ENCODE data around the gene TTC21A. TPM values are rescaled to one million over a fixed set of nuclear protein-coding genes. Genes with fewer than 3 reads are reported as not detected.

TTC21A gene
- total and polyA plus RNA-seq, 4 donors: 5.3 to 23.9 (median 15.1) TPM

- Histone ChIP-seq H3K9me3 (ENCODE audit: control insufficient read depth, insufficient read depth, low read length) (no peaks in the 10 kb centered on the region), H3K4me3 (ENCODE audit: low read depth, low read length) (no peak overlapping the region), H3K4me1 (ENCODE audit: control insufficient read depth, insufficient read depth, low read length) (peaks cover 18% of the 10 kb centered on the region), H3K27me3 (ENCODE audit: control insufficient read depth, insufficient read depth, low read length) (no peaks in the 10 kb centered on the region), H3K27ac (ENCODE audit: low read depth, low read length) (no peak overlapping the region), H3K36me3 (ENCODE audit: control insufficient read depth, insufficient read depth, low read length) (peaks cover 34% of the 10 kb centered on the region)
- no peak for DNase-seq (ENCODE audit: low read depth in 4 of 6, low spot score in 6 of 6)
- 90% methylated on average over 8 of the region's 12 CpGs for WGBS (ENCODE audit: insufficient coverage)
These were observed 18.5 kb downstream of the TTC21A start for GRCh38 chr3:39125841-39126500.

- DNase-seq (ENCODE audit: low read depth in 4 of 6, low spot score in 6 of 6): peak in 2 of 6 donors; percentile 64 to 70
- Histone ChIP-seq H3K4me3 (ENCODE audit: low read depth, low read length) (no peak overlapping the region), H3K9me3 (ENCODE audit: control insufficient read depth, insufficient read depth, low read length) (no peaks in the 10 kb centered on the region), H3K27me3 (ENCODE audit: control insufficient read depth, insufficient read depth, low read length) (no peaks in the 10 kb centered on the region), H3K4me1 (ENCODE audit: control insufficient read depth, insufficient read depth, low read length) (peaks cover 18% of the 10 kb centered on the region), H3K36me3 (ENCODE audit: control insufficient read depth, insufficient read depth, low read length) (peaks cover 29% of the 10 kb centered on the region), H3K27ac (ENCODE audit: low read depth, low read length) (peak overlapping the region; percentile 0)
- WGBS (ENCODE audit: insufficient coverage): 77% methylated on average over 5 of the region's 6 CpGs
These were observed 19.1 kb downstream of the TTC21A start for GRCh38 chr3:39126532-39127071.

- Histone ChIP-seq H3K27ac (ENCODE audit: low read depth, low read length) (peak overlapping the region; percentile 0), H3K27me3 (ENCODE audit: control insufficient read depth, insufficient read depth, low read length) (no peaks in the 10 kb centered on the region), H3K4me3 (ENCODE audit: low read depth, low read length) (no peak overlapping the region), H3K9me3 (ENCODE audit: control insufficient read depth, insufficient read depth, low read length) (no peaks in the 10 kb centered on the region), H3K4me1 (ENCODE audit: control insufficient read depth, insufficient read depth, low read length) (peaks cover 18% of the 10 kb centered on the region), H3K36me3 (ENCODE audit: control insufficient read depth, insufficient read depth, low read length) (peaks cover 30% of the 10 kb centered on the region)
- DNase-seq (ENCODE audit: low read depth in 4 of 6, low spot score in 6 of 6): peak in 2 of 6 donors; percentile 26 to 52
- WGBS (ENCODE audit: insufficient coverage): 52% methylated on average over 2 of the region's 7 CpGs
These were observed 19.9 kb downstream of the TTC21A start for GRCh38 chr3:39127269-39127907.

- DNase-seq (ENCODE audit: low read depth in 4 of 6, low spot score in 6 of 6): no peak
- H3K4me1 ChIP-seq (ENCODE audit: control insufficient read depth, insufficient read depth, low read length): peaks cover 18% of the 10 kb centered on the region
- peaks cover 27% of the 10 kb centered on the region for H3K36me3 ChIP-seq (ENCODE audit: control insufficient read depth, insufficient read depth, low read length)
- 71% methylated on average over 1 of the region's 1 CpG for WGBS (ENCODE audit: insufficient coverage)
- no peak overlapping the region for H3K4me3 ChIP-seq (ENCODE audit: low read depth, low read length)
- no peaks in the 10 kb centered on the region for H3K27me3 ChIP-seq (ENCODE audit: control insufficient read depth, insufficient read depth, low read length)
- no peaks in the 10 kb centered on the region for H3K9me3 ChIP-seq (ENCODE audit: control insufficient read depth, insufficient read depth, low read length)
- H3K27ac ChIP-seq (ENCODE audit: low read depth, low read length): no peak overlapping the region
These were observed 20.4 kb downstream of the TTC21A start for GRCh38 chr3:39127908-39128304.

GRCh38 chr3:39128951-39129350 lies 21.5 kb downstream of the TTC21A start:
- WGBS (ENCODE audit: insufficient coverage): 97% methylated on average over 7 of the region's 7 CpGs
- Histone ChIP-seq H3K4me3 (ENCODE audit: low read depth, low read length) (no peak overlapping the region), H3K27me3 (ENCODE audit: control insufficient read depth, insufficient read depth, low read length) (no peaks in the 10 kb centered on the region), H3K27ac (ENCODE audit: low read depth, low read length) (no peak overlapping the region), H3K4me1 (ENCODE audit: control insufficient read depth, insufficient read depth, low read length) (peaks cover 18% of the 10 kb centered on the region), H3K36me3 (ENCODE audit: control insufficient read depth, insufficient read depth, low read length) (peaks cover 37% of the 10 kb centered on the region), H3K9me3 (ENCODE audit: control insufficient read depth, insufficient read depth, low read length) (no peaks in the 10 kb centered on the region)
- DNase-seq (ENCODE audit: low read depth in 4 of 6, low spot score in 6 of 6): no peak

- no peak for DNase-seq (ENCODE audit: low read depth in 4 of 6, low spot score in 6 of 6)
- 94% methylated on average over 4 of the region's 6 CpGs for WGBS (ENCODE audit: insufficient coverage)
- Histone ChIP-seq H3K9me3 (ENCODE audit: control insufficient read depth, insufficient read depth, low read length) (no peaks in the 10 kb centered on the region), H3K4me3 (ENCODE audit: low read depth, low read length) (no peak overlapping the region), H3K27ac (ENCODE audit: low read depth, low read length) (no peak overlapping the region), H3K4me1 (ENCODE audit: control insufficient read depth, insufficient read depth, low read length) (peaks cover 18% of the 10 kb centered on the region), H3K27me3 (ENCODE audit: control insufficient read depth, insufficient read depth, low read length) (no peaks in the 10 kb centered on the region), H3K36me3 (ENCODE audit: control insufficient read depth, insufficient read depth, low read length) (peaks cover 48% of the 10 kb centered on the region)
These were observed 22.5 kb downstream of the TTC21A start for GRCh38 chr3:39130026-39130425.

GRCh38 chr3:39130693-39131265 lies 23.3 kb downstream of the TTC21A start:
- Histone ChIP-seq H3K9me3 (ENCODE audit: control insufficient read depth, insufficient read depth, low read length) (no peaks in the 10 kb centered on the region), H3K36me3 (ENCODE audit: control insufficient read depth, insufficient read depth, low read length) (peaks cover 55% of the 10 kb centered on the region), H3K27me3 (ENCODE audit: control insufficient read depth, insufficient read depth, low read length) (no peaks in the 10 kb centered on the region), H3K4me1 (ENCODE audit: control insufficient read depth, insufficient read depth, low read length) (peaks cover 18% of the 10 kb centered on the region), H3K4me3 (ENCODE audit: low read depth, low read length) (no peak overlapping the region), H3K27ac (ENCODE audit: low read depth, low read length) (no peak overlapping the region)
- DNase-seq (ENCODE audit: low read depth in 4 of 6, low spot score in 6 of 6): no peak
- no CpG with 5 or more reads among the region's 3 CpGs for WGBS (ENCODE audit: insufficient coverage)

- DNase-seq (ENCODE audit: low read depth in 4 of 6, low spot score in 6 of 6): no peak
- no peak overlapping the region for H3K27ac ChIP-seq (ENCODE audit: low read depth, low read length)
- 91% methylated on average over 9 of the region's 11 CpGs for WGBS (ENCODE audit: insufficient coverage)
- H3K27me3 ChIP-seq (ENCODE audit: control insufficient read depth, insufficient read depth, low read length): no peaks in the 10 kb centered on the region
- H3K4me1 ChIP-seq (ENCODE audit: control insufficient read depth, insufficient read depth, low read length): peaks cover 22% of the 10 kb centered on the region
- H3K9me3 ChIP-seq (ENCODE audit: control insufficient read depth, insufficient read depth, low read length): no peaks in the 10 kb centered on the region
- H3K36me3 ChIP-seq (ENCODE audit: control insufficient read depth, insufficient read depth, low read length): peaks cover 64% of the 10 kb centered on the region
- H3K4me3 ChIP-seq (ENCODE audit: low read depth, low read length): no peak overlapping the region
These were observed 24.9 kb downstream of the TTC21A start for GRCh38 chr3:39132096-39133092.

GRCh38 chr3:39133093-39133490 lies 25.6 kb downstream of the TTC21A start:
- Histone ChIP-seq H3K9me3 (ENCODE audit: control insufficient read depth, insufficient read depth, low read length) (no peaks in the 10 kb centered on the region), H3K36me3 (ENCODE audit: control insufficient read depth, insufficient read depth, low read length) (peaks cover 71% of the 10 kb centered on the region), H3K27ac (ENCODE audit: low read depth, low read length) (no peak overlapping the region), H3K4me3 (ENCODE audit: low read depth, low read length) (no peak overlapping the region), H3K4me1 (ENCODE audit: control insufficient read depth, insufficient read depth, low read length) (peaks cover 24% of the 10 kb centered on the region), H3K27me3 (ENCODE audit: control insufficient read depth, insufficient read depth, low read length) (no peaks in the 10 kb centered on the region)
- 100% methylated on average over 1 of the region's 1 CpG for WGBS (ENCODE audit: insufficient coverage)
- no peak for DNase-seq (ENCODE audit: low read depth in 4 of 6, low spot score in 6 of 6)
